Measurements from ENCODE around the gene GPR84.

DNA sequence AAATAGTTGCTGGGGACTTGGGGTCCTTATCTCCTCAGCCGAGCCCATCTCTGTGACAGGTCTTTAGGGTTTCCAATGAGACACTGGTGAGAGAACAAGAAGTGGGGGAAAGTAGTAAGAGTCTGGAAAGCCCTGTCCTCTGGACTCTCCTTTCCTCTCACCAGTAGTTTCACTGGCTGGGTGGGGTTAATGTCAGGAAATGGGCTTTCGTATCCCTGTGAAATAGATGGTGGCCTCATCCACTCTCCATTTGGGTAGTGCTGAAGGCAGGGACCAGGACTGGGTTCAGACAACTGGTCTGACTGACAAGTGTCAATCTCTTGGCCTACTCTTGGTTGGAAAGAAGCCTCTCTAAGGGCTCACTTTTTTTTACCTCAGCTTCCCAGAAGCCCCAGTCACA, 12.7 kb upstream of the GPR84 start:
- TF ChIP-seq, protein P1, sequence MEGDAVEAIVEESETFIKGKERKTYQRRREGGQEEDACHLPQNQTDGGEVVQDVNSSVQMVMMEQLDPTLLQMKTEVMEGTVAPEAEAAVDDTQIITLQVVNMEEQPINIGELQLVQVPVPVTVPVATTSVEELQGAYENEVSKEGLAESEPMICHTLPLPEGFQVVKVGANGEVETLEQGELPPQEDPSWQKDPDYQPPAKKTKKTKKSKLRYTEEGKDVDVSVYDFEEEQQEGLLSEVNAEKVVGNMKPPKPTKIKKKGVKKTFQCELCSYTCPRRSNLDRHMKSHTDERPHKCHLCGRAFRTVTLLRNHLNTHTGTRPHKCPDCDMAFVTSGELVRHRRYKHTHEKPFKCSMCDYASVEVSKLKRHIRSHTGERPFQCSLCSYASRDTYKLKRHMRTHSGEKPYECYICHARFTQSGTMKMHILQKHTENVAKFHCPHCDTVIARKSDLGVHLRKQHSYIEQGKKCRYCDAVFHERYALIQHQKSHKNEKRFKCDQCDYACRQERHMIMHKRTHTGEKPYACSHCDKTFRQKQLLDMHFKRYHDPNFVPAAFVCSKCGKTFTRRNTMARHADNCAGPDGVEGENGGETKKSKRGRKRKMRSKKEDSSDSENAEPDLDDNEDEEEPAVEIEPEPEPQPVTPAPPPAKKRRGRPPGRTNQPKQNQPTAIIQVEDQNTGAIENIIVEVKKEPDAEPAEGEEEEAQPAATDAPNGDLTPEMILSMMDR (IDR thresholded peaks at IDR 0.05): no peak
- TF ChIP-seq POLR2AphosphoS5 (IDR thresholded peaks at IDR 0.05): no peak

Data from sigmoid colon (tissue), 4 donors.